ENCODE measurements around the gene FAM216B. TPM values are rescaled to one million over a fixed set of nuclear protein-coding genes. Genes with fewer than 3 reads are reported as not detected.

FAM216B gene
- total and polyA plus RNA-seq, 2 donors (not counting 1 experiment from before 2014, with no cell fraction given), result under 0.01 TPM; not detected in 1

- peak overlapping the region; percentile 81 for H3K27ac ChIP-seq (ENCODE audit: insufficient read depth, low read length)
- no peak overlapping the region for H2AFZ ChIP-seq (ENCODE audit: low read length)
- H3K4me1 ChIP-seq (ENCODE audit: control insufficient read depth, extremely low read depth, insufficient read depth, low read length), result peaks cover 11% of the 10 kb centered on the region
- H3K9me3 ChIP-seq (ENCODE audit: control insufficient read depth, insufficient read depth, low read depth, low read length), result no peaks in the 10 kb centered on the region
- no peak overlapping the region for H3K4me3 ChIP-seq (replicated peaks in 1 of 4; ENCODE audit: control extremely low read depth in 1 of 4, insufficient read depth in 1 of 4, low read depth in 3 of 4, low read length in 4 of 4)
- no peaks in the 10 kb centered on the region for H3K36me3 ChIP-seq (ENCODE audit: control insufficient read depth, insufficient read depth, low read length)
- no peaks in the 10 kb centered on the region for H3K79me2 ChIP-seq (ENCODE audit: control insufficient read depth, insufficient read depth, low read length)
- TF ChIP-seq CTCF (conservative IDR thresholded peaks at IDR 0.05 in 1 of 2, IDR thresholded peaks at IDR 0.05 in 1 of 2; ENCODE audit: low read depth in 1 of 2, low read length in 2 of 2) (peak; percentile 34 to 53), EZH2 (IDR thresholded peaks at IDR 0.05; ENCODE audit: low read length, missing control alignments) (no peak)
- H3K27me3 ChIP-seq (ENCODE audit: control insufficient read depth, insufficient read depth, low read length), result peaks cover 4% of the 10 kb centered on the region
- H3K9ac ChIP-seq (ENCODE audit: insufficient read depth, low read length), result peak overlapping the region; percentile 20
- peak; percentile 18 to 89 for DNase-seq (ENCODE audit: low read depth in 2 of 2)
- H4K20me1 ChIP-seq (ENCODE audit: control insufficient read depth, extremely low read depth, insufficient read depth, low read length), result no peaks in the 10 kb centered on the region
- H3K4me2 ChIP-seq (ENCODE audit: extremely low read depth, insufficient read depth, low read length), result peak overlapping the region; percentile 44
These were observed 55.7 kb downstream of the FAM216B start for GRCh38 chr13:42836930-42837690.

Other genes with a start within 250 kb of the FAM216B start
- gene TNFSF11, start 207.4 kb upstream of the FAM216B start, total RNA-seq, result not detected in 2 replicates
- gene TNFSF11, start 207.4 kb upstream of the FAM216B start, polyA plus RNA-seq, result not detected in 2 replicates
- gene EPSTI1, start 210.7 kb downstream of the FAM216B start, total RNA-seq, result 5.6 and 8.2 TPM in 2 replicates
- gene EPSTI1, start 210.7 kb downstream of the FAM216B start, polyA plus RNA-seq, result 4.8 and 10.9 TPM in 2 replicates
- gene DNAJC15, start 242.0 kb downstream of the FAM216B start, total RNA-seq, result 6.2 and 18.5 TPM in 2 replicates
- 33.6 and 34.6 TPM in 2 replicates for gene DNAJC15, start 242.0 kb downstream of the FAM216B start, polyA plus RNA-seq

All from fibroblast of lung (primary cell).